ENCODE measurements around the gene CYP27C1.

Gene CYP27C1

GRCh38 chr2:127150996-127151395 is 69.1 kb downstream of the CYP27C1 start:
- no peak for DNase-seq (ENCODE audit: low read depth in 3 of 3)

GRCh38 chr2:127149384-127149783 is 70.7 kb downstream of the CYP27C1 start:
- DNase-seq (ENCODE audit: low read depth in 3 of 3) = no peak

- no peak for DNase-seq (ENCODE audit: low read depth in 3 of 3)
Measured at GRCh38 chr2:127146820-127147502, 73.1 kb downstream of the CYP27C1 start.

- DNase-seq (ENCODE audit: low read depth in 3 of 3) = no peak
Measured at GRCh38 chr2:127146071-127146725, 73.9 kb downstream of the CYP27C1 start.

DNA sequence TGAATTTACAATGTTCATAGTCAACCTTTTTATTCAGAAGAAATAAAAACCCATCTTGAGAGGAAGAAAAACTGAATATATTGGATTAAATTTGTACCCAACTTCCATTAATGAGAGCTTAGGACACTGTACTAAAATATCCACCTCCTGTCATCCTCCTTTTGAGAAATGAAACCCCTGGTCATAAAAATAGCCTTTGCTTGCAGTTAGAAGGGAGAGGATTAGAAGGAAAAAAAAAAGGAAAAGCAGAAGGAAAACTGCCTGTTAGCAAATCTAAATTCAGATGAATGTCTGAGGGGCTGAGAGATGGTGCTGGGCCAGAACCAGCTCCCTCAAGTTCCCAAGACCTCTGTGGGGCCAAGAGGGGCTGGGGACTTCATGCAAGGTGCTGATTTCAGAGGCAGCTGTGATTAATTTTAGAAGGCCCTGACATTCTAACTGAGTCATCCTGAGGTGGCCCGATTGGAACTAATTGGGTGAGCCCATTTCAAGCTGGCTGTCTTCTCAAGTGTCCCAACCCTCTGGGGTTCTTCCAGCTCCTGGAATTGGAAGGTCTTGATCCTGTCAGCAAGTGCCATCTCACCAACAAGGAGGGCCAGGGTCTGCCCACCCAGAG is 74.7 kb downstream of the CYP27C1 start:
- DNase-seq (ENCODE audit: low read depth in 3 of 3) = no peak

DNA sequence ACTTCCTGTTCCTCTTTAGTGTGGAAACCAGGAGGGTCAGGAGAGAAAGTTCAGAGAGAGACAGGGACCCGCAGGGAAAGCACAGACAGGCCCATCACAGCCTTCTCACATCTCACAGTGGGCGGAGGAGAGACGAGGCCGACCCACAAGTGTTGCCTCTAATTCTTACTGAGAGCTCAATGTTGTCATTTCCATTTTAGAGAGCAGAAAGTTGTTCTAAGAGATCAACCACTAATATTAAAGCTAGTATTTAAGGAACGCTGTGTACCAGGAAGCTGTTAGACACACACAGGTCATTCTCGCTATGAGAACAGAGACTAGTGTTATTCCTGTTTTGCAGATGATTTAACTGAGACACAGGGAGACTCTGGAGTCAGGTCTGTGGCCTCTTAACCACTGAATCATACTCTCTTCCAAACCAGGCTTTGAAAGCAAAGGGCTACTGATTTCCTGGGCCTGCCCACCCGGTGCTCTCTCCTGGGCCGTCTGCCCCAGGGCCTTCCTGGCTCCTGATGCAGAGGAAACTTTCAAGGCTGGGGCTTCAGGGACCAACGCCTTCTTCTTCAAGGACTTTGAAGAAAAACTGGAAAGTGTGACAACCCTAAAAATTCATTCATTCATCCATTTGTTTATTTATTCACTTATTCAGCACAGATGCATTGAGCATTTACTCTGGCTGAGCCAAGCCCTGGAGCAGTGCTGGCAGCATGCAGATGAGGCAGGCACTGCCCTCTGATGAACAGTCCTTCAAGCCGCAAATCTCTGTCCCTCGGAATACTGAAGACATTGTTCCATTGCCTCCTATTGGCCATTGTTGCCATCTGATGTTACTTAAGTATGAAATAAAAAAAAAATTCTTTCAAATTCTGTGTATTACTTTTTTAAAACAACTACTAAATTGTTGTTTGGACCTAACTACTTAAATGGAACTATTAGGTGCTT is 76.0 kb downstream of the CYP27C1 start:
- no peak for DNase-seq (ENCODE audit: low read depth in 3 of 3)

DNA sequence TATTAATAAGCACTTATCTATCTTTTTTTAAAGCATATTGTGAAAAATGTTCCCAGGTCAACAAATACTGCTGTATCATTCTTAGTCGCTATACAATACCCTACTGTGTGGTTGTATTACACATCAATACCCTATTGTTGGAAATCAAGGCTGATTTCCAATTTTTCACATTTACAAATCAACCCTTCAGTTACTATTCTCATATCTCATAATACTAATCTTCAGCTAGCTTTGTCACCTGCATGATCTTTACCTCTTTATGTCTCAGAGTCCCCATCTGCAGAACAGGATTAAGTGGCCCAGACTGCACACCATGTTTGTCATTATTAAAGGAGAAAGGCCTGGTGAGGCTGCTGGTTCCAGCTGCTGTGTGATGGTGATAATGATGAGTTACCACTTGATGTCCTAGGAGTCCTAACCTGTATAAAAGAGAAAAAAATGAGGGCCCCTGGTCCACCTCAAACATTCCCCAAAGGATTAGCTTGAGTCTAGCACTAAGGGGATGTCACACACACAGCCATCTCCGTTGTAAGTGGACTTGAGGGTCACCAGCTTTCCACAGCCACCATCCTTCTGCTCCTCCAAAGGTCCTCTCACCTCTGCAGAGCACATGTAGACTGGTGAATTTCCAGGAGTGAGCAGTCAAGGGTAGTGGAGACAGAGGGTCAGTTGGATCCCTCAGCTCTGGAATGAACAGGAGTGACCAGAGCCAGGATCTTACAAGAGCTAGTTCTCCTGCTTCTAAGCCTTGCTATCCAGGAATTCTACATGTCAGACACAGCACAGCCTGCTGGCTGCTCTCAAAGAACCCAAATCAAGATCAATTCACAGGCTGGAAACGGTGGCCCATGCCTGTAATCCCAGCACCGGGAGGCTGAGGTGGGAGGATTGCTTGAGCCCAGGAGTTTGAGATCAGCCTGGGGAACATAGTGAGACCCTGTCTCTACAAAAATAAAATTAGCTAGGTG is 77.2 kb downstream of the CYP27C1 start:
- no peak for DNase-seq (ENCODE audit: low read depth in 3 of 3)

DNA sequence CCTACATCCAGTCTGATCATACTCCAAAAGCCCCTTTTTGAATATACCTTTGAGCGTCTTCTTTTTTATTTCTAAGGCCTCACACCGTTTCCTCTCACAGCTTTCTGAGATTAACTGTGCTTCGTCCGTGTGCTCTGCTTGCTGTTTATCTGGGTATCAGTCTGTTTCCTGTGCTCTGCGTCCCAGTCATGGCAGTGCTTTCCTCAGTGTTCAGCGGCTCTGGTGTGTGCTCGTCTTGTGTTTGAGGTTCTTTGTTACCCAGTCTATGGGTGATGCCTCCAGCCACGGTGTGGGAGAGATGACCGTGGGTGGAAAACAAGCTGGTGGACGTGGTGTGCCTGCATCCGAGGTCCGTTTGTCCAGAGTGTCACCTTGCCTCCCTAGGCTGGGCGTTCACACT is 79.6 kb downstream of the CYP27C1 start:
- no peak for DNase-seq (ENCODE audit: low read depth in 3 of 3)

- DNase-seq (ENCODE audit: low read depth in 3 of 3) = no peak
Measured at GRCh38 chr2:127139766-127140165, 80.3 kb downstream of the CYP27C1 start.

DNA sequence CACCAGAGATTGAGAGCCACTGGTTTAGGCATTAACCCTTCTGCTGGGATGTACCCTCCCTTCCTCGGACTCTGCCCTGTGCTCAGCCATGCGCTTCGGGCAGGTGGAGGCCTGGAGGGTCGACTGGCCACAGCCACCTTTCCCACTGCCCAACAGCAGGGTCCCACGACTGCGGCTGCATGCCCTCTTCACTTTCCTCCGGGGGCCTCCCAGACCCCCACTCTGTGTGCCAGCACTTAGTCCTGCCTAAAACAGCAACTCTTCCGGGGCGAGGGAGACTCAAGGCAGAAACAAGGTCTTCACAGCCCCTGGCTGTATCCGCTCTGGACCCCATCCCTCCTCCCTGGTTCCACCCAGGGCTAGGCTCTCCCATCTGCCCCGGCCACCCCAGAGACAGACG is 81.8 kb downstream of the CYP27C1 start:
- DNase-seq (ENCODE audit: low read depth in 3 of 3) = no peak

- DNase-seq (ENCODE audit: low read depth in 3 of 3) = no peak
Measured at GRCh38 chr2:127137741-127138140, 82.4 kb downstream of the CYP27C1 start.

DNA sequence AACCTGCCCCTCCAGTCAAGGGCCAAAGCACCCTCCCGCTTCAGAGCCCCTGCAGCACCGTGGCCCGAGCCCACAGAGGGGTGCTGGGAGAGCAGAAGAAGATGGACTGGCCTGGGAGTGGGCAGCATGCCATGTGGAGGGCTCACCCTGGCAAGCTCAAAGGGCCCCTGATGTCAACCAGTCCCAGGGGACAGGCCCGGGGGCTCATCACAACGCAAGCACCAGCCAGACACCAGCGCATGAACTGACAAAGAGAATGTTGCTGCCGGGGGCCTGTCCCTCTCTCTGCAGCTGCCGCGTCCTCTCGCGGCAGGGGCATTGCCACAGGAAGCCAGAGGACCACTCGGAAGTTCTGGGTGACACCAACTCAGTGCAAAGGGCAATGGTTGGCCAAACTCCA is 82.9 kb downstream of the CYP27C1 start:
- DNase-seq (ENCODE audit: low read depth in 3 of 3) = no peak

DNA sequence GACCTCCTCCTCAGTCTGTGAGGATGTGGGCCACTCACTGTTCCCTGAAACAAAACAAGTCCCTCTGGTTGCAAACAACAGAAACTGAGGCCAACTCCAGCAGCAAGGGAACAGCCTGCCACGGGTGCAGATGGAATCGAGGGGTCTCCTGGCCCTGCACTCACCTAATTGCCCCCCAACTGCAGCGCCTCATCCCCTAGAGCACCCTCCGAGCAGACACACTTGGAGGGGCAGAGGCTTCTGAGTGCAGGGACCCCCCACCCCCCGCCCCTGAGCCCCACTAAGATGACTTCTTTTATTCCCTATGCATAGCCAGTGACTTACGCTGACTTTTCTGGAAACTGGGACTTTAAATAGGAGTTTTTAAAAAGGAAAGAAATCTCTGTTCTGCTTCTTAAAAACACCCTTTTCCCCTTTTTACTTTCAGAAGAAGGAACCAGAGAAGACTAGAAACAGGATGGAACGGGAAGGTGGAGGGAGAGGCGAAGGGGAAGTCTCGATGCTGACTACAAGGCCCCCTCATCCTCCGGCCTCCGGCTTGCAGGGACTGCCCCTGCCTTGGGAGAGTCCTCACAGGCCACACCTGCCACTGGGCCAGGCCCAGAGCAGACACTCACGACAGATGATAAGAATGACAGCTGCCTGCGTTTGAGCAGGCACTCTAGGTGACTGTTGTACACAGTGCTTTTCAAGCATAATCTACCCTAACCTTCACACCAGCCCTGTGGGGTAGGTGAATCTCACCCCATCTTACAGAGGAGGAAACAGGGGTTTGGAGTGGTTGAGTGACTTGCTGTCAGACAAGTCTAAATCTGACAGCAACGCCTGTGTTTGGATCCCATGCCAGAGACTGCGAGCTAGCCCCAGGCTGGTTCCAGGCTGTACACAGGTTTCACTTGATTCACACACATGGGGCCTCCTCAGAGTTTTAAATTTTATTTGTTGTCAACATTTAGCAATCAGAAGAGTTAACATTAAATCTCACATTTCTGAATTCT is 85.0 kb downstream of the CYP27C1 start:
- DNase-seq (ENCODE audit: low read depth in 3 of 3) = no peak

DNA sequence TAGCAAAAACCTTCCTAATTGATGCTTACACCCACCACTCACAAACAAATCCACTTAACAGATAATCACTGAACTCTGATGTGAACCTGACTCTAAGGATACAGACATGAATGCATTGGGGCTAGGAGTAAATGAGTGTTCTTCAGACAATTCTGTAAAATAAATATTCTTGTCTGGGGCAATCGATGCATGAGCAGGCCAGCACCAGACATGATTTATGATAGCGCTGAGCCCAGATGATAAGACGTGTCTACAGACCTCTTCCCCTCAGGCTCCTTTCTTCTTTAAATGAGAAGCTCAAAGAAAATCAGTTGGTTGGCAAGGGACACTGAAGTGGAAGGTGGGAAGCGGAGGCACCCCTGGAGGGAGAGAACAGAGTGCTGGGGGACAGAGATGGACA is 85.9 kb downstream of the CYP27C1 start:
- no peak for DNase-seq (ENCODE audit: low read depth in 3 of 3)

Measured in stimulated activated CD4-positive, alpha-beta T cell treated with anti-CD3 and anti-CD28 coated beads, TNF-alpha, amount 100 ng/mL, for 48 hours (primary cell).